Neural progenitor cell (in vitro differentiated cells): ENCODE measurements around the gene EMP2. TPM values are rescaled to one million over a fixed set of nuclear protein-coding genes. Genes with fewer than 3 reads are reported as not detected.

Source experiments
- DNase-seq: peaks from one replicate; pipeline ENCODE4 v3.0.0-alpha.2; 2016; ENCODE audit warnings: low spot score
- H2AFZ ChIP-seq: fragments of 200-600 bp; sonication (generic); replicated peaks from 2 replicates; pipeline ENCODE4 v1.6.1; 2016; ENCODE audit warnings: antibody characterized with exemption
- H3F3A ChIP-seq: fragments of 200-600 bp; sonication (generic); 2 replicates; pipeline ENCODE4 v1.6.1; 2016; ENCODE audit warnings: antibody characterized with exemption, low read depth
- H3K27ac ChIP-seq: fragments of 200-600 bp; sonication (generic); 2 replicates; pipeline ENCODE4 v1.5.1; 2016; ENCODE audit warnings: mild to moderate bottlenecking
- H3K27me3 ChIP-seq: fragments of 200-600 bp; sonication (generic); 2 replicates; pipeline ENCODE4 v1.6.1; 2016; ENCODE audit warnings: mild to moderate bottlenecking, moderate library complexity
- H3K36me3 ChIP-seq: fragments of 200-600 bp; sonication (generic); 2 replicates; pipeline ENCODE4 v1.5.1; 2016
- H3K4me1 ChIP-seq: fragments of 200-600 bp; sonication (generic); 2 replicates; pipeline ENCODE4 v1.6.1; 2016; ENCODE audit warnings: mixed run types
- H3K4me2 ChIP-seq: fragments of 200-600 bp; sonication (generic); 2 replicates; pipeline ENCODE4 v1.6.1; 2016
- H3K4me3 ChIP-seq: fragments of 200-600 bp; sonication (generic); 2 replicates; pipeline ENCODE4 v1.5.1; 2016
- H3K79me2 ChIP-seq: fragments of 200-600 bp; sonication (generic); 2 replicates; pipeline ENCODE4 v1.6.1; 2016; ENCODE audit warnings: low read depth
- H3K9ac ChIP-seq: fragments of 200-600 bp; sonication (generic); 2 replicates; pipeline ENCODE4 v1.6.1; 2016
- H3K9me3 ChIP-seq: fragments of 200-600 bp; sonication (generic); 2 replicates; pipeline ENCODE4 v1.5.1; 2016; ENCODE audit warnings: low read depth
- H4K20me1 ChIP-seq: fragments of 200-600 bp; sonication (generic); 2 replicates; pipeline ENCODE4 v1.6.1; 2016; ENCODE audit warnings: low read depth
- H3K27ac Mint-ChIP-seq: 3 replicates; pipeline ENCODE4 v1.8.0; 2021; ENCODE audit warnings: mixed read lengths
- H3K27me3 Mint-ChIP-seq: 2 replicates; pipeline ENCODE4 v1.8.0; 2022; ENCODE audit warnings: low read depth, mild to moderate bottlenecking, inconsistent platforms, moderate library complexity, mixed read lengths; ENCODE audit not compliant: insufficient read depth
- H3K36me3 Mint-ChIP-seq: 3 replicates; pipeline ENCODE4 v1.8.0; 2021; ENCODE audit warnings: mixed read lengths
- H3K4me1 Mint-ChIP-seq: 3 replicates; pipeline ENCODE4 v1.8.0; 2021; ENCODE audit warnings: mixed read lengths
- H3K4me3 Mint-ChIP-seq: 3 replicates; pipeline ENCODE4 v1.8.0; 2021; ENCODE audit warnings: mild to moderate bottlenecking, moderate library complexity, mixed read lengths
- H3K9me3 Mint-ChIP-seq: 3 replicates; pipeline ENCODE4 v1.8.0; 2020; ENCODE audit warnings: mixed read lengths
- CTCF ChIP-seq: fragments of 200-600 bp; sonication (generic); IDR thresholded peaks from 2 replicates; pipeline ENCODE4 v1.5.1; 2017; ENCODE audit warnings: antibody characterized with exemption, mild to moderate bottlenecking
- EZH2 ChIP-seq: fragments of 200-600 bp; sonication (generic); IDR thresholded peaks from 2 replicates; pipeline ENCODE4 v1.6.1; 2017; ENCODE audit warnings: antibody characterized with exemption, mild to moderate bottlenecking, moderate library complexity
- EZH2phosphoT487 ChIP-seq: fragments of 200-600 bp; sonication (generic); IDR thresholded peaks from 2 replicates; pipeline ENCODE4 v1.6.1; 2017; ENCODE audit warnings: antibody characterized with exemption
- total RNA-seq: library from RNA; depleted of rRNA; stranded (reverse); fragments of >200 nt; gene quantifications from 2 replicates; pipeline ENCODE4 v1.2.3, GENCODE V29; 2015; ENCODE audit warnings: low replicate concordance

The EMP2 gene
- total RNA-seq, 1 donor from 2014 or later: 15.8 TPM

GRCh38 chr16:10611825-10612342 is 31.5 kb upstream of the EMP2 start:
- Mint-ChIP-seq H3K36me3 (no peaks in the 10 kb centered on the region), H3K4me3 (no peak overlapping the region), H3K27ac (no peak overlapping the region), H3K4me1 (peaks cover 24% of the 10 kb centered on the region), H3K9me3 (no peaks in the 10 kb centered on the region), H3K27me3 (no peaks in the 10 kb centered on the region)
- H3K9me3 ChIP-seq: no peaks in the 10 kb centered on the region
- no peaks in the 10 kb centered on the region for H3K27me3 ChIP-seq
- no peak overlapping the region for H3K4me2 ChIP-seq
- DNase-seq: peak; percentile 33
- H3F3A ChIP-seq: peaks cover 4% of the 10 kb centered on the region
- H3K36me3 ChIP-seq: no peaks in the 10 kb centered on the region
- TF ChIP-seq EZH2 (no peak), EZH2phosphoT487 (no peak), CTCF (no peak)
- no peak overlapping the region for H3K4me3 ChIP-seq
- H3K9ac ChIP-seq: no peak overlapping the region
- no peak overlapping the region for H2AFZ ChIP-seq
- peaks cover 10% of the 10 kb centered on the region for H3K4me1 ChIP-seq
- H3K27ac ChIP-seq: no peak overlapping the region
- no peaks in the 10 kb centered on the region for H4K20me1 ChIP-seq
- no peaks in the 10 kb centered on the region for H3K79me2 ChIP-seq

- Mint-ChIP-seq H3K27me3 (no peaks in the 10 kb centered on the region), H3K36me3 (no peaks in the 10 kb centered on the region), H3K4me3 (no peak overlapping the region), H3K9me3 (no peaks in the 10 kb centered on the region), H3K27ac (no peak overlapping the region), H3K4me1 (peaks cover 25% of the 10 kb centered on the region)
- Histone ChIP-seq H3K9ac (no peak overlapping the region), H3K4me1 (peaks cover 15% of the 10 kb centered on the region), H3K27me3 (no peaks in the 10 kb centered on the region), H2AFZ (no peak overlapping the region), H3K36me3 (no peaks in the 10 kb centered on the region), H4K20me1 (no peaks in the 10 kb centered on the region), H3K27ac (no peak overlapping the region), H3K4me3 (no peak overlapping the region), H3K79me2 (no peaks in the 10 kb centered on the region), H3F3A (peaks cover 13% of the 10 kb centered on the region), H3K9me3 (no peaks in the 10 kb centered on the region), H3K4me2 (no peak overlapping the region)
- TF ChIP-seq CTCF: no peak
- TF ChIP-seq EZH2phosphoT487: no peak
- no peak for TF ChIP-seq EZH2
- no peak for DNase-seq
These were observed 30.2 kb upstream of the EMP2 start for GRCh38 chr16:10610499-10611184.

- peaks cover 15% of the 10 kb centered on the region for H3K4me1 ChIP-seq
- Mint-ChIP-seq H3K9me3 (no peaks in the 10 kb centered on the region), H3K4me3 (no peak overlapping the region), H3K27ac (no peak overlapping the region), H3K4me1 (peaks cover 25% of the 10 kb centered on the region), H3K27me3 (no peaks in the 10 kb centered on the region), H3K36me3 (no peaks in the 10 kb centered on the region)
- no peaks in the 10 kb centered on the region for H3K9me3 ChIP-seq
- DNase-seq: no peak
- no peaks in the 10 kb centered on the region for H3K27me3 ChIP-seq
- no peak overlapping the region for H3K9ac ChIP-seq
- H4K20me1 ChIP-seq: no peaks in the 10 kb centered on the region
- H3K27ac ChIP-seq: no peak overlapping the region
- no peak overlapping the region for H2AFZ ChIP-seq
- H3K4me2 ChIP-seq: no peak overlapping the region
- H3K79me2 ChIP-seq: no peaks in the 10 kb centered on the region
- peaks cover 13% of the 10 kb centered on the region for H3F3A ChIP-seq
- TF ChIP-seq EZH2 (no peak), CTCF (no peak), EZH2phosphoT487 (no peak)
- H3K4me3 ChIP-seq: no peak overlapping the region
- H3K36me3 ChIP-seq: no peaks in the 10 kb centered on the region
These were observed 29.0 kb upstream of the EMP2 start for GRCh38 chr16:10609402-10609774.
